ENCODE data around the gene LINGO1.

LINGO1 gene

DNA sequence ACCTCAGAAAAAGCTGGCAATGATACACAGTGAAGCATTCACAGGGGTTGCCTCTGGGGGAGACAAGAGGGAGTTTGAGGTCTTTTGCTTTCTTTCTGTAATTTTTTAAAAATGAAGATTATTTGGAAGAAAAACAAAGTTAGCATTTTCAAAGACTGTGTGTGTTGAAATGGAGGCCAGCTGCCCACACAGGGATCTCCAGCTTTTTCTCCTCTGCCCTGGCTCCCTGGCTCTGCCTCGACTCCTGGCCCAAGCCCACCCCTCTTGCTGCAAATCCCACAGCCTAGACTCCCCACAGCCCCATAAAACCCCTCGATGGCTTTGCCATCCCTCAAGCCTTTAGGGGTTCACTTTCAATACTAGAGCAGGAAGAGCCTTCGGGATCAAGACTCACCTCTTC, 68.4 kb downstream of the LINGO1 start:
- H3K9me3 ChIP-seq (replicated peaks in 1 of 2; ENCODE audit: control insufficient read depth in 2 of 2, insufficient read depth in 1 of 2, low read depth in 1 of 2, low read length in 2 of 2), result no peaks in the 10 kb centered on the region
- no peak overlapping the region for H3K4me2 ChIP-seq (ENCODE audit: insufficient read depth, low read length, poor library complexity, severe bottlenecking)
- H4K91ac ChIP-seq (ENCODE audit: low read depth, low read length, poor library complexity), result no peak overlapping the region
- no peak overlapping the region for H2BK120ac ChIP-seq (ENCODE audit: low read depth, low read length)
- H4K8ac ChIP-seq (ENCODE audit: low read depth, low read length), result no peak overlapping the region
- H2AFZ ChIP-seq (ENCODE audit: low read length), result no peak overlapping the region
- H2BK12ac ChIP-seq (ENCODE audit: low read length), result no peak overlapping the region
- H3K4me1 ChIP-seq (ENCODE audit: control insufficient read depth in 2 of 2, insufficient read depth in 1 of 2, low read depth in 1 of 2, low read length in 2 of 2), result peaks cover 20% of the 10 kb centered on the region in 2 donors
- no peak overlapping the region for H3K14ac ChIP-seq (ENCODE audit: low read length)
- no peak overlapping the region for H2AK5ac ChIP-seq (ENCODE audit: low read depth, low read length)
- no peak overlapping the region for H3K4ac ChIP-seq (ENCODE audit: low read length)
- H2BK15ac ChIP-seq (ENCODE audit: low read length), result no peak overlapping the region
- H3K4me3 ChIP-seq (ENCODE audit: low read length in 2 of 2), result no peak overlapping the region
- no peak overlapping the region for H3K23ac ChIP-seq (ENCODE audit: low read depth, low read length, poor library complexity)
- no peak overlapping the region for H3K18ac ChIP-seq (ENCODE audit: low read length)
- DNase-seq (ENCODE audit: low spot score), result no peak
- no peaks in the 10 kb centered on the region for H3K27me3 ChIP-seq (ENCODE audit: control insufficient read depth in 3 of 3, insufficient read depth in 3 of 3, low read depth in 1 of 3, low read length in 3 of 3)
- no CpG with 5 or more reads among the region's 3 CpGs for WGBS, 2 donors (ENCODE audit: extremely low coverage in 2 of 2, insufficient read length in 2 of 2, insufficient replicate concordance in 1 of 2)
- H2BK5ac ChIP-seq (ENCODE audit: low read length), result no peak overlapping the region
- H3K36me3 ChIP-seq (replicated peaks in 1 of 2; ENCODE audit: control insufficient read depth in 2 of 2, insufficient read depth in 2 of 2, low read length in 2 of 2), result no peaks in the 10 kb centered on the region
- H3K79me1 ChIP-seq (ENCODE audit: low read depth, low read length), result no peaks in the 10 kb centered on the region
- no peak overlapping the region for H3K27ac ChIP-seq (replicated peaks; ENCODE audit: low read length)
- H3K9ac ChIP-seq (ENCODE audit: low read depth, low read length, poor library complexity), result no peak overlapping the region

DNA sequence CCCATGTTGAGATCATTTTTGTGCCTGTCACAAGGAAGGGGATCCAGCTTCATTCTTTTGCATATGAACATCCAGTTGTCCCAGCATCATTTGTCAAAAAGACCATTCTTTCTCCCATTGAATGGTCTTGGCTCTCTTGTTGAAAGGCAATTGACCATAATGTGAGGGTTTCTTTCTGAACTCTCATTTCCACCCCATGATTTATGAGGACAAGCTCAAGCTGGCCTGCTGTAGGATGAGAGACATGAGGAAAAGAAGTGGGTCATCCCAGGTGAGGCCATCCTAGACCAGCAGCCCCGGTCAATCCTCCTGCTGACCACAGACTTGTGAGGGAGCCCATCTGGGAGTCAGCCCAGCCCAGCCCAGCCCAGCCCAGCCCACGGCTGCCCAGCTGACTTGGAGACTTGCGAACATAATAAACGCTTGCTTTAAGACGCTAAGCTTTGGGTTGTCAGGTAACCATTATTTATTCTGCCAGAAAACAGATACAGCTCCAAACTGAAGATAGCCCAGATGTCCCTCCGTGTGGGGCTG, 69.0 kb downstream of the LINGO1 start:
- no CpG with 5 or more reads among the region's 6 CpGs for WGBS, 2 donors (ENCODE audit: extremely low coverage in 2 of 2, insufficient read length in 2 of 2, insufficient replicate concordance in 1 of 2)
- Histone ChIP-seq H3K4me1 (ENCODE audit: control insufficient read depth in 2 of 2, insufficient read depth in 1 of 2, low read depth in 1 of 2, low read length in 2 of 2) (peaks cover 14 to 15% of the 10 kb centered on the region in 2 donors), H3K36me3 (replicated peaks in 1 of 2; ENCODE audit: control insufficient read depth in 2 of 2, insufficient read depth in 2 of 2, low read length in 2 of 2) (no peaks in the 10 kb centered on the region)

More for the DNA sequence above, 69.0 kb downstream of the LINGO1 start:
- H3K4me3 ChIP-seq (ENCODE audit: low read length in 2 of 2), result no peak overlapping the region
- H3K27ac ChIP-seq (replicated peaks; ENCODE audit: low read length), result no peak overlapping the region
- H4K91ac ChIP-seq (ENCODE audit: low read depth, low read length, poor library complexity), result no peak overlapping the region
- H3K9me3 ChIP-seq (replicated peaks in 1 of 2; ENCODE audit: control insufficient read depth in 2 of 2, insufficient read depth in 1 of 2, low read depth in 1 of 2, low read length in 2 of 2), result no peaks in the 10 kb centered on the region
- H4K8ac ChIP-seq (ENCODE audit: low read depth, low read length), result no peak overlapping the region
- no peak overlapping the region for H2AK5ac ChIP-seq (ENCODE audit: low read depth, low read length)
- no peak overlapping the region for H2AFZ ChIP-seq (ENCODE audit: low read length)
- H3K79me1 ChIP-seq (ENCODE audit: low read depth, low read length), result no peaks in the 10 kb centered on the region
- H3K9ac ChIP-seq (ENCODE audit: low read depth, low read length, poor library complexity), result no peak overlapping the region
- no peak overlapping the region for H2BK15ac ChIP-seq (ENCODE audit: low read length)
- H2BK120ac ChIP-seq (ENCODE audit: low read depth, low read length), result no peak overlapping the region
- DNase-seq (ENCODE audit: low spot score), result no peak
- H3K4ac ChIP-seq (ENCODE audit: low read length), result no peak overlapping the region
- H3K23ac ChIP-seq (ENCODE audit: low read depth, low read length, poor library complexity), result no peak overlapping the region
- no peaks in the 10 kb centered on the region for H3K27me3 ChIP-seq (ENCODE audit: control insufficient read depth in 3 of 3, insufficient read depth in 3 of 3, low read depth in 1 of 3, low read length in 3 of 3)
- no peak overlapping the region for H3K14ac ChIP-seq (ENCODE audit: low read length)
- no peak overlapping the region for H2BK12ac ChIP-seq (ENCODE audit: low read length)
- H3K18ac ChIP-seq (ENCODE audit: low read length), result no peak overlapping the region
- H2BK5ac ChIP-seq (ENCODE audit: low read length), result no peak overlapping the region
- H3K4me2 ChIP-seq (ENCODE audit: insufficient read depth, low read length, poor library complexity, severe bottlenecking), result no peak overlapping the region

Measured in neuronal stem cell (in vitro differentiated cells).